ENCODE measurements around the gene CARD18. TPM values are rescaled to one million over a fixed set of nuclear protein-coding genes. Genes with fewer than 3 reads are reported as not detected.

CARD18 gene
- total RNA-seq, 4 donors from 2014 or later = not detected

GRCh38 chr11:105162506-105162905, 22.9 kb upstream of the CARD18 start:
- no peak overlapping the region for H3K4me3 ChIP-seq
- no peak for TF ChIP-seq EP300 (IDR thresholded peaks at IDR 0.05)
- TF ChIP-seq POLR2AphosphoS5 (IDR thresholded peaks at IDR 0.05) = no peak
- no peak for TF ChIP-seq POLR2A (IDR thresholded peaks at IDR 0.05; ENCODE audit: low read depth)
- TF ChIP-seq CTCF (IDR thresholded peaks at IDR 0.05) = no peak
- intact Hi-C loops (cut with DNase I) = no loop called here
- no peak for DNase-seq (ENCODE audit: extremely low spot score)
- no peaks in the 10 kb centered on the region for H3K9me3 ChIP-seq
- H3K27ac ChIP-seq (replicated peaks in 1 of 4) = no peak overlapping the region
- no peaks in the 10 kb centered on the region for H3K27me3 ChIP-seq
- 3% methylated on average over 1 of the region's 1 CpG for WGBS
- no peaks in the 10 kb centered on the region for H3K36me3 ChIP-seq
- H3K4me1 ChIP-seq = no peaks in the 10 kb centered on the region

- no peaks in the 10 kb centered on the region for H3K9me3 ChIP-seq
- no peaks in the 10 kb centered on the region for H3K27me3 ChIP-seq
- TF ChIP-seq CTCF (IDR thresholded peaks at IDR 0.05) = no peak
- H3K4me1 ChIP-seq = no peaks in the 10 kb centered on the region
- H3K36me3 ChIP-seq = no peaks in the 10 kb centered on the region
- no peak for DNase-seq (ENCODE audit: extremely low spot score)
- WGBS = 89% methylated on average over 1 of the region's 1 CpG
- H3K4me3 ChIP-seq = no peak overlapping the region
- H3K27ac ChIP-seq (replicated peaks in 1 of 4) = no peak overlapping the region
- intact Hi-C loops (cut with DNase I) = no loop called here
These were observed 18.9 kb upstream of the CARD18 start for GRCh38 chr11:105158436-105158835.

- H3K36me3 ChIP-seq = no peaks in the 10 kb centered on the region
- DNase-seq (ENCODE audit: extremely low spot score) = no peak
- H3K4me1 ChIP-seq = no peaks in the 10 kb centered on the region
- no peaks in the 10 kb centered on the region for H3K9me3 ChIP-seq
- intact Hi-C loops (cut with DNase I) = no loop called here
- H3K4me3 ChIP-seq = no peak overlapping the region
- no peak overlapping the region for H3K27ac ChIP-seq (replicated peaks in 1 of 4)
- no peaks in the 10 kb centered on the region for H3K27me3 ChIP-seq
- whole genome bisulfite sequencing = 85% methylated on average over 4 of the region's 4 CpGs
- TF ChIP-seq EP300 (IDR thresholded peaks at IDR 0.05) (no peak), POLR2AphosphoS5 (IDR thresholded peaks at IDR 0.05) (no peak), CTCF (IDR thresholded peaks at IDR 0.05) (no peak), POLR2A (IDR thresholded peaks at IDR 0.05; ENCODE audit: low read depth) (no peak)
These were observed 17.2 kb upstream of the CARD18 start for GRCh38 chr11:105156720-105157119.

- intact Hi-C loops (cut with DNase I) = no loop called here
- Histone ChIP-seq H3K4me3 (no peak overlapping the region), H3K36me3 (no peaks in the 10 kb centered on the region), H3K27me3 (no peaks in the 10 kb centered on the region), H3K9me3 (no peaks in the 10 kb centered on the region), H3K4me1 (no peaks in the 10 kb centered on the region), H3K27ac (replicated peaks in 1 of 4) (no peak overlapping the region)
- DNase-seq (ENCODE audit: extremely low spot score) = no peak
- TF ChIP-seq POLR2A (IDR thresholded peaks at IDR 0.05; ENCODE audit: low read depth) = no peak
- TF ChIP-seq POLR2AphosphoS5 (IDR thresholded peaks at IDR 0.05) = no peak
- no peak for TF ChIP-seq EP300 (IDR thresholded peaks at IDR 0.05)
- TF ChIP-seq CTCF (IDR thresholded peaks at IDR 0.05) = no peak
- 76% methylated on average over 2 of the region's 2 CpGs for WGBS
These were observed 16.7 kb upstream of the CARD18 start for GRCh38 chr11:105156231-105156630.

- TF ChIP-seq CTCF (IDR thresholded peaks at IDR 0.05) = no peak
- TF ChIP-seq EP300 (IDR thresholded peaks at IDR 0.05) = no peak
- TF ChIP-seq POLR2A (IDR thresholded peaks at IDR 0.05; ENCODE audit: low read depth) = no peak
- no peak for TF ChIP-seq POLR2AphosphoS5 (IDR thresholded peaks at IDR 0.05)
- no peaks in the 10 kb centered on the region for H3K36me3 ChIP-seq
- H3K4me3 ChIP-seq = no peak overlapping the region
- H3K9me3 ChIP-seq = no peaks in the 10 kb centered on the region
- intact Hi-C loops (cut with DNase I) = no loop called here
- no peak overlapping the region for H3K27ac ChIP-seq (replicated peaks in 1 of 4)
- H3K4me1 ChIP-seq = no peaks in the 10 kb centered on the region
- H3K27me3 ChIP-seq = no peaks in the 10 kb centered on the region
- WGBS = 85% methylated on average over 6 of the region's 6 CpGs
- no peak for DNase-seq (ENCODE audit: extremely low spot score)
These were observed 16.1 kb upstream of the CARD18 start for GRCh38 chr11:105155679-105156078.

All from esophagus muscularis mucosa (tissue), 4 donors.